Liver (tissue), 9 donors: ENCODE data around the gene GRAP2. TPM values are rescaled to one million over a fixed set of nuclear protein-coding genes. Genes with fewer than 3 reads are reported as not detected.

Source experiments
- DNase-seq: peaks from one replicate; pipeline ENCODE4 v3.0.0-alpha.2; 2017; ENCODE audit warnings: low spot score
- H3K27ac ChIP-seq, 2 donors: one replicate each; pipeline ENCODE4 v1.7.0; 2013; ENCODE audit warnings: inconsistent platforms in 2 of 2, low read length in 2 of 2, control low read depth in 1 of 2, low read depth in 1 of 2, mild to moderate bottlenecking in 1 of 2
- H3K27me3 ChIP-seq, 4 donors: one replicate each; pipeline versions ENCODE4 v1.6.1 to v1.7.0; 2013; ENCODE audit warnings: low read length in 3 of 4, inconsistent platforms in 1 of 4, mild to moderate bottlenecking in 1 of 4, moderate library complexity in 1 of 4; ENCODE audit not compliant: control insufficient read depth in 4 of 4, insufficient read depth in 4 of 4
- H3K36me3 ChIP-seq, 4 donors: one replicate each; pipeline versions ENCODE4 v1.6.1 to v1.7.0; 2013; ENCODE audit warnings: low read length in 3 of 4, mild to moderate bottlenecking in 3 of 4, low read depth in 1 of 4, moderate library complexity in 1 of 4; ENCODE audit not compliant: control insufficient read depth in 4 of 4, insufficient read depth in 3 of 4
- H3K4me1 ChIP-seq, 4 donors: one replicate each; pipeline versions ENCODE4 v1.6.1 to v1.7.0; 2013; ENCODE audit warnings: low read length in 3 of 4, mild to moderate bottlenecking in 3 of 4, moderate library complexity in 1 of 4; ENCODE audit not compliant: control insufficient read depth in 4 of 4, insufficient read depth in 4 of 4
- H3K4me3 ChIP-seq, 3 donors: one replicate each; pipeline versions ENCODE4 v1.6.1 to v1.7.0; 2013; ENCODE audit warnings: low read length in 3 of 3, control low read depth in 1 of 3, low read depth in 1 of 3, mild to moderate bottlenecking in 1 of 3
- H3K9ac ChIP-seq, 2 donors: one replicate each; pipeline ENCODE4 v1.7.0; 2013; ENCODE audit warnings: low read length in 2 of 2, mild to moderate bottlenecking in 2 of 2, moderate library complexity in 2 of 2, control low read depth in 1 of 2, low read depth in 1 of 2
- H3K9me3 ChIP-seq, 4 donors: one replicate each; pipeline versions ENCODE4 v1.6.1 to v1.7.0; 2013; ENCODE audit warnings: low read length in 3 of 4; ENCODE audit not compliant: control insufficient read depth in 4 of 4
- ATF3 ChIP-seq: IDR thresholded peaks from 2 replicates; pipeline ENCODE4 v1.6.1; 2016; ENCODE audit warnings: antibody characterized with exemption
- CTCF ChIP-seq: fragments of 150-350 bp; IDR thresholded peaks from 2 replicates; pipeline ENCODE4 v1.5.1; 2017; ENCODE audit warnings: improper control_type of control experiment, low read depth, low read length; ENCODE audit not compliant: missing input control
- EGR1 ChIP-seq, 2 donors: IDR thresholded peaks; 2 replicates each; pipeline ENCODE4 v1.6.1; 2016 to 2018; ENCODE audit warnings: antibody characterized with exemption in 2 of 2, low read depth in 2 of 2
- FOXA1 ChIP-seq: IDR thresholded peaks from 2 replicates; pipeline ENCODE4 v1.6.1; 2016; ENCODE audit warnings: antibody characterized with exemption
- FOXA2 ChIP-seq: IDR thresholded peaks from 2 replicates; pipeline ENCODE4 v1.6.1; 2016; ENCODE audit warnings: antibody characterized with exemption
- GABPA ChIP-seq, 2 donors: IDR thresholded peaks in 1 of 2; conservative IDR thresholded peaks in 1 of 2; 2 replicates each; pipeline ENCODE4 v1.6.1; 2016; ENCODE audit warnings: antibody characterized with exemption in 2 of 2, mild to moderate bottlenecking in 1 of 2, moderate library complexity in 1 of 2
- HNF4A ChIP-seq, 2 donors: conservative IDR thresholded peaks; 2 replicates each; pipeline ENCODE4 v1.6.1; 2016; ENCODE audit warnings: antibody characterized with exemption in 2 of 2, mild to moderate bottlenecking in 2 of 2
- HNF4G ChIP-seq: IDR thresholded peaks from 2 replicates; pipeline ENCODE4 v1.6.1; 2016; ENCODE audit warnings: antibody characterized with exemption
- JUND ChIP-seq, 2 donors: IDR thresholded peaks; 2 replicates each; pipeline ENCODE4 v1.6.1; 2016; ENCODE audit warnings: antibody characterized with exemption in 2 of 2
- MAX ChIP-seq: IDR thresholded peaks from 2 replicates; pipeline ENCODE4 v1.6.1; 2016; ENCODE audit warnings: antibody characterized with exemption
- NR2F2 ChIP-seq: IDR thresholded peaks from 2 replicates; pipeline ENCODE4 v1.6.1; 2016; ENCODE audit warnings: antibody characterized with exemption
- RAD21 ChIP-seq, 2 donors: IDR thresholded peaks; 2 replicates each; pipeline ENCODE4 v1.6.1; 2016; ENCODE audit warnings: antibody characterized with exemption in 2 of 2, mild to moderate bottlenecking in 2 of 2
- REST ChIP-seq: IDR thresholded peaks from 2 replicates; pipeline ENCODE4 v1.6.1; 2016; ENCODE audit warnings: antibody characterized with exemption, mild to moderate bottlenecking
- RXRA ChIP-seq, 2 donors: IDR thresholded peaks; 2 replicates each; pipeline ENCODE4 v1.6.1; 2017 to 2018; ENCODE audit warnings: antibody characterized with exemption in 2 of 2, mild to moderate bottlenecking in 1 of 2
- SP1 ChIP-seq: IDR thresholded peaks from 2 replicates; pipeline ENCODE4 v1.6.1; 2018; ENCODE audit warnings: antibody characterized with exemption, mild to moderate bottlenecking
- TAF1 ChIP-seq: conservative IDR thresholded peaks from 2 replicates; pipeline ENCODE4 v1.6.1; 2016; ENCODE audit warnings: antibody characterized with exemption, mild to moderate bottlenecking
- YY1 ChIP-seq: IDR thresholded peaks from 2 replicates; pipeline ENCODE4 v1.6.1; 2016; ENCODE audit warnings: antibody characterized with exemption, mild to moderate bottlenecking
- ZBTB33 ChIP-seq: IDR thresholded peaks from 2 replicates; pipeline ENCODE4 v1.6.1; 2016; ENCODE audit warnings: antibody characterized with exemption
- WGBS: extraction: QIAGEN DNeasy Blood & Tissue Kit; methylation state at CpG from one replicate; pipeline ENCODE4 v1.1.7; 2013; 5-methylcytosine and 5-hydroxymethylcytosine counted together
- polyA plus RNA-seq, 2 donors: library from polyadenylated mRNA; stranded (reverse) in 1 of 2; unstranded in 1 of 2; fragments of 200-250 nt in 1 of 2; fragments of >200 nt in 1 of 2; fragmentation: Nextera tagmentation in 1 of 2; extraction: Ambion mirVana in 1 of 2; gene quantifications; one replicate each; pipeline versions ENCODE4 v1.2.1 to v1.2.3, GENCODE V29; 2013 to 2015
- total RNA-seq, 2 donors: library from RNA; depleted of rRNA; stranded (reverse); fragments of >200 nt; gene quantifications; one replicate each; pipeline ENCODE4 v1.2.3, GENCODE V29; 2014
- donor health status: healthy.
- donor health status: healthy.
- donor health status: healthy.
- donor health status: healthy.
- donor health status: healthy.

The GRAP2 gene
- total and polyA plus RNA-seq, 4 donors, result 0.22 to 38.2 (median 0.78) TPM

- 52% methylated on average over 11 of the region's 11 CpGs for WGBS
- no peaks in the 10 kb centered on the region for H3K9me3 ChIP-seq
- H3K4me1 ChIP-seq, result peaks cover 17 to 47% (median 38%) of the 10 kb centered on the region in 4 donors
- no peaks in the 10 kb centered on the region for H3K27me3 ChIP-seq
- H3K4me3 ChIP-seq, result no peak overlapping the region
- TF ChIP-seq SP1 (no peak), RAD21 (IDR thresholded peaks at IDR 0.05) (peak in 1 of 2 donors; percentile 15), EGR1 (IDR thresholded peaks at IDR 0.05; ENCODE audit: low read depth in 2 of 2) (no peak), ZBTB33 (no peak), CTCF (no peak), RXRA (IDR thresholded peaks at IDR 0.05) (peak in 1 of 2 donors; percentile 8)
- no peak overlapping the region for H3K9ac ChIP-seq
- no peak for DNase-seq
- H3K27ac ChIP-seq, result peak overlapping the region; percentile 11 to 42
- H3K36me3 ChIP-seq, result no peaks in the 10 kb centered on the region
These were observed 97.2 kb downstream of the GRAP2 start for GRCh38 chr22:39997939-39998726.

- no peak overlapping the region for H3K4me3 ChIP-seq
- 56% methylated on average over 16 of the region's 16 CpGs for WGBS
- no peaks in the 10 kb centered on the region for H3K9me3 ChIP-seq
- DNase-seq, result no peak
- no peaks in the 10 kb centered on the region for H3K36me3 ChIP-seq
- no peak overlapping the region for H3K27ac ChIP-seq
- no peaks in the 10 kb centered on the region for H3K27me3 ChIP-seq
- no peak overlapping the region for H3K9ac ChIP-seq
- H3K4me1 ChIP-seq, result peaks cover 17 to 42% (median 35%) of the 10 kb centered on the region in 4 donors
- no peak for TF ChIP-seq REST
- TF ChIP-seq SP1, result peak; percentile 44
- TF ChIP-seq MAX, result no peak
- peak; percentile 86 for TF ChIP-seq NR2F2
- no peak for TF ChIP-seq HNF4G
- TF ChIP-seq TAF1, result no peak
- TF ChIP-seq RXRA (IDR thresholded peaks at IDR 0.05), result peak; percentile 65 to 67
- no peak for TF ChIP-seq JUND (IDR thresholded peaks at IDR 0.05)
- peak in 1 of 2 donors; percentile 15 for TF ChIP-seq GABPA (IDR thresholded peaks at IDR 0.05 in 1 of 2, conservative IDR thresholded peaks at IDR 0.05 in 1 of 2)
- no peak for TF ChIP-seq EGR1 (IDR thresholded peaks at IDR 0.05; ENCODE audit: low read depth in 2 of 2)
- TF ChIP-seq ATF3, result no peak
- peak; percentile 72 to 73 for TF ChIP-seq HNF4A (conservative IDR thresholded peaks at IDR 0.05)
- peak; percentile 27 for TF ChIP-seq YY1
- TF ChIP-seq FOXA1, result no peak
- TF ChIP-seq CTCF, result no peak
- TF ChIP-seq ZBTB33, result no peak
- peak; percentile 42 for TF ChIP-seq FOXA2
These were observed 98.4 kb downstream of the GRAP2 start for GRCh38 chr22:39999144-39999757.
